GM23338 (cell line): Measurements from ENCODE around the gene RUVBL2. TPM values are rescaled to one million over a fixed set of nuclear protein-coding genes. Genes with fewer than 3 reads are reported as not detected.

ENCODE experiments used
- ATAC-seq: fragments of 200-7000 bp; cut with Tn5 transposase; 3 replicates; pipeline ENCODE4 v1.9.1; 2020
- DNase-seq: peaks from one replicate; pipeline ENCODE4 v3.0.0-alpha.2; 2015; ENCODE audit warnings: low spot score
- H2AFZ ChIP-seq: fragments of 200-600 bp; sonication (generic); 2 replicates; pipeline ENCODE4 v1.8.0; 2016; ENCODE audit warnings: antibody characterized with exemption, mild to moderate bottlenecking, moderate library complexity
- H3F3A ChIP-seq: fragments of 200-600 bp; sonication (generic); replicated peaks from 2 replicates; pipeline ENCODE4 v1.8.0; 2017; ENCODE audit warnings: antibody characterized with exemption, mixed run types, low read depth
- H3K27ac ChIP-seq: fragments of 200-600 bp; sonication (generic); 2 replicates; pipeline ENCODE4 v1.6.1; 2016; ENCODE audit warnings: low read depth
- H3K27me3 ChIP-seq: fragments of 200-600 bp; sonication (generic); 2 replicates; pipeline ENCODE4 v1.8.0; 2016; ENCODE audit warnings: mild to moderate bottlenecking, mixed run types, moderate library complexity; ENCODE audit not compliant: insufficient read depth
- H3K36me3 ChIP-seq: fragments of 200-600 bp; sonication (generic); 2 replicates; pipeline ENCODE4 v1.8.0; 2016; ENCODE audit warnings: mild to moderate bottlenecking; ENCODE audit not compliant: insufficient read depth
- H3K4me1 ChIP-seq: fragments of 200-600 bp; sonication (generic); 2 replicates; pipeline ENCODE4 v1.8.0; 2016; ENCODE audit warnings: mild to moderate bottlenecking, moderate library complexity; ENCODE audit not compliant: insufficient read depth
- H3K4me2 ChIP-seq: fragments of 200-600 bp; sonication (generic); 2 replicates; pipeline ENCODE4 v1.7.1; 2017; ENCODE audit warnings: mixed run types
- H3K4me3 ChIP-seq: fragments of 200-600 bp; sonication (generic); 2 replicates; pipeline ENCODE4 v1.6.1; 2016; ENCODE audit warnings: mixed run types
- H3K79me2 ChIP-seq: fragments of 200-600 bp; sonication (generic); replicated peaks from 2 replicates; pipeline ENCODE4 v1.8.0; 2017; ENCODE audit warnings: mild to moderate bottlenecking; ENCODE audit not compliant: insufficient read depth
- H3K9me2 ChIP-seq: fragments of 200-600 bp; sonication (generic); 2 replicates; pipeline ENCODE4 v1.8.0; 2017; ENCODE audit not compliant: insufficient read depth
- H4K20me1 ChIP-seq: fragments of 200-600 bp; sonication (generic); replicated peaks from 2 replicates; pipeline ENCODE4 v1.8.0; 2017; ENCODE audit warnings: mild to moderate bottlenecking; ENCODE audit not compliant: insufficient read depth
- H3K27ac Mint-ChIP-seq: 2 replicates; pipeline ENCODE4 v1.8.0; 2020; ENCODE audit warnings: inconsistent platforms, mild to moderate bottlenecking, moderate library complexity, mixed read lengths
- H3K27me3 Mint-ChIP-seq: 3 replicates; pipeline ENCODE4 v1.8.0; 2022; ENCODE audit warnings: low read depth, mild to moderate bottlenecking, moderate library complexity, mixed read lengths, inconsistent platforms; ENCODE audit not compliant: insufficient read depth, poor library complexity
- H3K36me3 Mint-ChIP-seq: 3 replicates; pipeline ENCODE4 v1.8.0; 2021; ENCODE audit warnings: low read depth, mild to moderate bottlenecking, inconsistent platforms, moderate library complexity, mixed read lengths
- H3K4me1 Mint-ChIP-seq: 3 replicates; pipeline ENCODE4 v1.8.0; 2020; ENCODE audit warnings: mild to moderate bottlenecking, inconsistent platforms, mixed read lengths
- H3K4me3 Mint-ChIP-seq: 3 replicates; pipeline ENCODE4 v1.8.0; 2021; ENCODE audit warnings: moderate library complexity, mild to moderate bottlenecking, inconsistent platforms, mixed read lengths
- H3K9me3 Mint-ChIP-seq: 3 replicates; pipeline ENCODE4 v1.8.0; 2020; ENCODE audit warnings: moderate library complexity, mild to moderate bottlenecking, inconsistent platforms, mixed read lengths
- CTCF ChIP-seq, 2 experiments: fragments of 200-600 bp in 1 of 2; sonication (generic) in 1 of 2; conservative IDR thresholded peaks; 2 replicates each; pipeline versions ENCODE4 v1.5.1 to v1.6.1; 2016 to 2017; ENCODE audit warnings: antibody characterized with exemption in 2 of 2, low read depth in 2 of 2, mild to moderate bottlenecking in 2 of 2, moderate library complexity in 1 of 2
- EZH2 ChIP-seq: fragments of 200-600 bp; sonication (generic); IDR thresholded peaks from one replicate; pipeline ENCODE4 v1.8.0; 2017; ENCODE audit warnings: antibody characterized with exemption, mild to moderate bottlenecking, low read depth; ENCODE audit not compliant: unreplicated experiment
- EZH2phosphoT487 ChIP-seq: fragments of 200-600 bp; sonication (generic); IDR thresholded peaks from one replicate; pipeline ENCODE4 v1.8.1; 2018; ENCODE audit warnings: antibody characterized with exemption; ENCODE audit not compliant: unreplicated experiment
- JUNB ChIP-seq: IDR thresholded peaks from one replicate; pipeline ENCODE4 v1.6.1; 2016; ENCODE audit warnings: antibody characterized with exemption; ENCODE audit not compliant: unreplicated experiment
- REST ChIP-seq: IDR thresholded peaks from one replicate; pipeline ENCODE4 v1.6.1; 2018; ENCODE audit warnings: antibody characterized with exemption; ENCODE audit not compliant: unreplicated experiment
- ZNF114 ChIP-seq: fragments of 250-450 bp; sonication (Bioruptor Pico); IDR thresholded peaks from 2 replicates; pipeline ENCODE4 v1.5.0; 2020; ENCODE audit warnings: mild to moderate bottlenecking, moderate library complexity
- polyA plus RNA-seq: library from polyadenylated mRNA; unstranded; fragments of >200 nt; fragmentation: Nextera tagmentation; extraction: Ambion mirVana; gene quantifications from 2 replicates; pipeline ENCODE4 v1.2.1, GENCODE V29; 2016
- total RNA-seq: library from RNA; depleted of rRNA; stranded (reverse); fragments of >200 nt; shearing (Covaris generic); gene quantifications from 2 replicates; pipeline ENCODE4 v1.2.3, GENCODE V29; 2014

Gene RUVBL2
- total and polyA plus RNA-seq, 2 experiments from 2014 or later, result 196 to 252 TPM

GRCh38 chr19:48959341-48960239 is 34.1 kb upstream of the RUVBL2 start:
- Mint-ChIP-seq H3K4me1 (peaks cover 39% of the 10 kb centered on the region), H3K9me3 (peaks cover 3% of the 10 kb centered on the region; the same call in 2 of the 3 replicates), H3K27ac (no peak overlapping the region), H3K4me3 (no peak overlapping the region), H3K27me3 (peaks cover 33% of the 10 kb centered on the region), H3K36me3 (peaks cover 49% of the 10 kb centered on the region)
- ATAC-seq, result no peak
- no peak for DNase-seq
- Histone ChIP-seq H3K27me3 (no peaks in the 10 kb centered on the region), H3K4me2 (no peak overlapping the region), H3K79me2 (peaks cover 35% of the 10 kb centered on the region), H3K4me1 (peaks cover 27% of the 10 kb centered on the region), H3K27ac (no peak overlapping the region), H2AFZ (no peak overlapping the region), H3K36me3 (peaks cover 10% of the 10 kb centered on the region), H3K9me2 (no peaks in the 10 kb centered on the region), H4K20me1 (peaks cover 13% of the 10 kb centered on the region), H3F3A (peaks cover 49% of the 10 kb centered on the region), H3K4me3 (no peak overlapping the region)
- TF ChIP-seq EZH2phosphoT487, result no peak
- no peak for TF ChIP-seq EZH2
- no peak for TF ChIP-seq JUNB
- no peak for TF ChIP-seq ZNF114 (CRISPR knock-in tag)

- Histone ChIP-seq H3K36me3 (peaks cover 12% of the 10 kb centered on the region), H4K20me1 (peaks cover 14% of the 10 kb centered on the region), H2AFZ (no peak overlapping the region), H3K79me2 (peaks cover 35% of the 10 kb centered on the region), H3K27ac (peak overlapping the region; percentile 79; the same call in 1 of the 2 replicates), H3K4me3 (no peak overlapping the region), H3F3A (peaks cover 53% of the 10 kb centered on the region), H3K9me2 (no peaks in the 10 kb centered on the region), H3K4me2 (no peak overlapping the region; the same call in 1 of the 2 replicates), H3K27me3 (no peaks in the 10 kb centered on the region), H3K4me1 (peaks cover 18% of the 10 kb centered on the region)
- Mint-ChIP-seq H3K27ac (no peak overlapping the region; the same call in 1 of the 2 replicates), H3K4me3 (no peak overlapping the region), H3K9me3 (peaks cover 9% of the 10 kb centered on the region), H3K36me3 (peaks cover 52% of the 10 kb centered on the region), H3K4me1 (peaks cover 34% of the 10 kb centered on the region), H3K27me3 (peaks cover 43% of the 10 kb centered on the region)
- no peak for DNase-seq
- TF ChIP-seq CTCF (conservative IDR thresholded peaks at IDR 0.05; ENCODE audit: low read depth in 2 of 2) (no peak), JUNB (no peak), EZH2phosphoT487 (no peak), REST (no peak)
- no peak for ATAC-seq
Measured at GRCh38 chr19:48961051-48961649, 32.5 kb upstream of the RUVBL2 start.
